ENCODE data around the gene MYO1E. TPM values are rescaled to one million over a fixed set of nuclear protein-coding genes. Genes with fewer than 3 reads are reported as not detected.

The MYO1E gene
- polyA plus RNA-seq, 1 donor: 145 TPM

GRCh38 chr15:59194639-59195325 lies 177.9 kb downstream of the MYO1E start:
- no peak for DNase-seq

GRCh38 chr15:59191855-59192237 lies 180.8 kb downstream of the MYO1E start:
- peak; percentile 25 for DNase-seq

- no peak for DNase-seq
These were observed 182.4 kb downstream of the MYO1E start for GRCh38 chr15:59190291-59190690.

- DNase-seq: no peak
These were observed 183.4 kb downstream of the MYO1E start for GRCh38 chr15:59189241-59189640.

- DNase-seq: no peak
These were observed 186.2 kb downstream of the MYO1E start for GRCh38 chr15:59186501-59186900.

- no peak for DNase-seq
These were observed 186.9 kb downstream of the MYO1E start for GRCh38 chr15:59185725-59186124.

GRCh38 chr15:59180945-59181600 lies 191.6 kb downstream of the MYO1E start:
- no peak for DNase-seq

GRCh38 chr15:59179717-59180116 lies 193.0 kb downstream of the MYO1E start:
- no peak for DNase-seq

- no peak for DNase-seq
These were observed 194.4 kb downstream of the MYO1E start for GRCh38 chr15:59178151-59178695.

GRCh38 chr15:59177317-59177660 lies 195.4 kb downstream of the MYO1E start:
- DNase-seq: no peak

GRCh38 chr15:59176653-59177316 lies 195.9 kb downstream of the MYO1E start:
- no peak for DNase-seq

GRCh38 chr15:59174835-59175831 lies 197.5 kb downstream of the MYO1E start:
- no peak for DNase-seq

- DNase-seq: no peak
These were observed 198.4 kb downstream of the MYO1E start for GRCh38 chr15:59174151-59174834.

GRCh38 chr15:59173194-59173593 lies 199.5 kb downstream of the MYO1E start:
- no peak for DNase-seq

- DNase-seq: no peak
These were observed 200.3 kb downstream of the MYO1E start for GRCh38 chr15:59172289-59172901.

- DNase-seq: no peak
These were observed 201.6 kb downstream of the MYO1E start for GRCh38 chr15:59171067-59171397.

GRCh38 chr15:59170295-59171066 lies 202.2 kb downstream of the MYO1E start:
- DNase-seq: no peak

GRCh38 chr15:59169251-59169708 lies 203.4 kb downstream of the MYO1E start:
- DNase-seq: no peak

GRCh38 chr15:59168536-59168935 lies 204.1 kb downstream of the MYO1E start:
- DNase-seq: no peak

Measured in left kidney (tissue), 2 donors.